GM13976 (cell line): ENCODE measurements around the gene SIDT2.

Source experiments
- DNase-seq: peaks from one replicate; pipeline ENCODE4 v3.0.0; 2012; ENCODE audit warnings: low spot score
- CTCF ChIP-seq: IDR thresholded peaks from 2 replicates; pipeline ENCODE4 v1.5.1; 2012; ENCODE audit warnings: borderline replicate concordance, mild to moderate bottlenecking; ENCODE audit not compliant: insufficient read depth; ENCODE audit errors: extremely low read depth, missing control alignments, control extremely low read depth
- in situ Hi-C: fragments of 300-500 bp; cut with MboI; formaldehyde crosslinking; loops from one replicate; pipeline ENCODE4 v1.12.0; 2022; ENCODE audit warnings: low sequenced_read_pairs, mixed read lengths, inconsistent platforms; ENCODE audit not compliant: unreplicated experiment

SIDT2 gene

GRCh38 chr11:117144477-117145392 lies 33.8 kb upstream of the SIDT2 start:
- in situ Hi-C loops, result no loop called here
- no peak for TF ChIP-seq CTCF
- peak; percentile 71 for DNase-seq

- in situ Hi-C loops, result no loop called here
- TF ChIP-seq CTCF, result no peak
- DNase-seq, result peak; percentile 32
These were observed 33.2 kb upstream of the SIDT2 start for GRCh38 chr11:117145393-117145761.

GRCh38 chr11:117146521-117146920 lies 32.0 kb upstream of the SIDT2 start:
- in situ Hi-C loops, result no loop called here
- no peak for DNase-seq
- no peak for TF ChIP-seq CTCF

GRCh38 chr11:117152066-117152465 lies 26.5 kb upstream of the SIDT2 start:
- DNase-seq, result no peak
- in situ Hi-C loops, result no loop called here
- TF ChIP-seq CTCF, result no peak

GRCh38 chr11:117154468-117154867 lies 24.1 kb upstream of the SIDT2 start:
- in situ Hi-C loops, result no loop called here
- DNase-seq, result no peak
- no peak for TF ChIP-seq CTCF

GRCh38 chr11:117157507-117157906 lies 21.0 kb upstream of the SIDT2 start:
- no peak for TF ChIP-seq CTCF
- in situ Hi-C loops, result no loop called here
- DNase-seq, result no peak
